GM08714 (cell line): ENCODE results near the gene CYB5B.
A peak's percentile ranks its signal among the peaks of the same experiment; 100 is the strongest.

Source experiments
- H3K4me3 ChIP-seq: fragments of 200-500 bp; sonication (Bioruptor generic); 2 replicates; pipeline ENCODE4 v1.5.1; 2014; ENCODE audit warnings: mild to moderate bottlenecking, low read length, inconsistent platforms
- ZNF274 ChIP-seq: IDR thresholded peaks from 2 replicates; pipeline ENCODE4 v1.6.1; 2012; ENCODE audit warnings: mild to moderate bottlenecking, low read depth, low read length

Gene CYB5B

GRCh38 chr16:69453936-69454335 is 29.5 kb downstream of the CYB5B start:
- H3K4me3 ChIP-seq: no peak overlapping the region
- TF ChIP-seq ZNF274: no peak

GRCh38 chr16:69463876-69464275 is 39.5 kb downstream of the CYB5B start:
- H3K4me3 ChIP-seq: no peak overlapping the region
- no peak for TF ChIP-seq ZNF274

GRCh38 chr16:69465083-69465721 is 40.8 kb downstream of the CYB5B start:
- no peak for TF ChIP-seq ZNF274
- H3K4me3 ChIP-seq: no peak overlapping the region; the same call in 1 of the 2 replicates

- H3K4me3 ChIP-seq: no peak overlapping the region
- no peak for TF ChIP-seq ZNF274
Observed at GRCh38 chr16:69465881-69466280, 41.5 kb downstream of the CYB5B start.

GRCh38 chr16:69466547-69466946 is 42.1 kb downstream of the CYB5B start:
- TF ChIP-seq ZNF274: no peak
- H3K4me3 ChIP-seq: no peak overlapping the region

- H3K4me3 ChIP-seq: no peak overlapping the region
- no peak for TF ChIP-seq ZNF274
Observed at GRCh38 chr16:69467080-69467479, 42.7 kb downstream of the CYB5B start.

GRCh38 chr16:69467531-69468204 is 43.2 kb downstream of the CYB5B start:
- no peak for TF ChIP-seq ZNF274
- no peak overlapping the region for H3K4me3 ChIP-seq

GRCh38 chr16:69469807-69470561 is 45.6 kb downstream of the CYB5B start:
- H3K4me3 ChIP-seq: peak overlapping the region; percentile 44; the same call in 1 of the 2 replicates
- TF ChIP-seq ZNF274: no peak

- no peak overlapping the region for H3K4me3 ChIP-seq
- no peak for TF ChIP-seq ZNF274
Observed at GRCh38 chr16:69471121-69471520, 46.7 kb downstream of the CYB5B start.

- no peak for TF ChIP-seq ZNF274
- H3K4me3 ChIP-seq: no peak overlapping the region
Observed at GRCh38 chr16:69474408-69474807, 50.0 kb downstream of the CYB5B start.

GRCh38 chr16:69476920-69477443 is 52.6 kb downstream of the CYB5B start:
- no peak overlapping the region for H3K4me3 ChIP-seq
- no peak for TF ChIP-seq ZNF274

- TF ChIP-seq ZNF274: no peak
- no peak overlapping the region for H3K4me3 ChIP-seq
Observed at GRCh38 chr16:69477546-69477945, 53.1 kb downstream of the CYB5B start.

- H3K4me3 ChIP-seq: no peak overlapping the region
- no peak for TF ChIP-seq ZNF274
Observed at GRCh38 chr16:69478685-69479084, 54.3 kb downstream of the CYB5B start.

- TF ChIP-seq ZNF274: no peak
- no peak overlapping the region for H3K4me3 ChIP-seq
Observed at GRCh38 chr16:69479775-69480174, 55.4 kb downstream of the CYB5B start.
